IPS DF 4.7 (cell line): Measurements from ENCODE around the gene AK9.

Experiments
- DNase-seq: peaks from one replicate; pipeline ENCODE4 v3.0.0-alpha.2; 2013; ENCODE audit warnings: low spot score; ENCODE audit errors: extremely low read depth

Gene AK9

DNA sequence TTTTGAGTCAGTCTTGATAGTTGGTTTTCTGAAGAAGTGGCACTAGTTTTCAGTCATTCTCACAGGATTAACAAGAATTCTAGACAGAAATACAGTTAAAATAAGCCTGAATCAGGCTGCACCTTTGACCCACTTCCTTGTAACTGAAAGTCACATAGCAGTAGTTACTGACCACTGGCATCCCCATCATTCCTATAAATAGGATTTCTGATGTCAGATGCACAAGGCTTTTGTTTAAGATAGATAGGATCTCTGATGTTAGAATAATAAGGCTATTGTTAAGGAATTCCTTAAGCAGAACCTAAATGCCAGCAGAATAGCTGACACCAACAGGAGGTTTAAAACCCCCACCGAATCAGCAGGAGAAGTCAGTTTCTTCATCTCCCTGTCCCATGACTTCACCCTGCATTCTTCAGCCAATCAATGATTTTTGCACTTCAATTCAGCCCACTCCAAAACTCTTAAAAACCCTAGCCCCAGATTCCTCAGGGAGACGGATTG lies 177.4 kb downstream of the AK9 start:
- DNase-seq = no peak

- DNase-seq = no peak
Measured at GRCh38 chr6:109512271-109512817, 178.7 kb downstream of the AK9 start.

- no peak for DNase-seq
Measured at GRCh38 chr6:109511832-109512231, 179.2 kb downstream of the AK9 start.

- no peak for DNase-seq
Measured at GRCh38 chr6:109510358-109510757, 180.6 kb downstream of the AK9 start.

GRCh38 chr6:109508166-109508860 lies 182.7 kb downstream of the AK9 start:
- no peak for DNase-seq

DNA sequence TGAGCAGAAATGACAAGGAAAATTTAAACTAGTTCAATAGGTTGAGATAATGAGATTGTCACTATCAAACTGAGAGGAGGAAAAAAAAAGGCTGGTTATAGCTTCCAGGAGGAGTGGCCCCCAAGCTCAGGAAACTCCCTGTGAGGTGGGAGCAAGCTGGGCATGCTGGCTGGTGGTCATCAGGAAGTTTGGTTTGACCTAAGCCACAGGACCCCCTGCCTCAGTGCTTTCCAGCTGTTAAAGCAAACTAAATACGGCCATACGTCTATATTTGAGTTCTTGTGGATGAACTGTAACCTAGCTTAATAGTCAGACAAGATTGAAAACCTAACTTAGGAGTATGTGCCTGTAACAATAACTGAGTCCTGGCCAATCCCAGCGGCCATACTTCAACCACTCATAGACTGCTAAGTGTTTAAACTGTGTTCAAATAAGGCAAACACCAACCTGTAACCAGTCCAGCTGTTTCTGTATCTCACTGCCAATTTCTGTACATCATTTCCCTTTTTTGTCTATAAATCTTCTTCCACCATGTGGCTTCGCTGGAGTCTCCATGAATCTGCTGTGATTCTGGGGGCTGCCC lies 183.4 kb downstream of the AK9 start:
- DNase-seq = no peak

DNA sequence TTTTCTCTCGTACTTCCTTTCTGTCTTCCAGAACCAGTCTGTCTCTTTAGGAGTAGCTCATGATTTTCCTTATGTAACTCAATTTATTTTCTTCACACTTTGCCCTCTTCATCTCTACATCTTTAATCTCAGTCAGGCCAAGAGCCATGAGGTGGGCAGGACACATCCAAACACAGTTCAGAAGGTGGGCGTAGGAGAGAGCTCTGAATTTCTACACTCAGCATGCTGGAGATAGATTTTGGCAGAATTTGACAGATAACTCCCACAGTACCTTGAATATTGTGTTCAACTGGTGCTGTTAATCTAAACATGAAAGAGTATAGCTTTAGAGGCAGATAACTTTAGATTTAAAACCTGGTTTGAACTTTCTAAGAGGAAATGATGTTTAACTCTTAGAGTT lies 184.2 kb downstream of the AK9 start:
- DNase-seq = no peak

- no peak for DNase-seq
Measured at GRCh38 chr6:109506314-109506713, 184.7 kb downstream of the AK9 start.

DNA sequence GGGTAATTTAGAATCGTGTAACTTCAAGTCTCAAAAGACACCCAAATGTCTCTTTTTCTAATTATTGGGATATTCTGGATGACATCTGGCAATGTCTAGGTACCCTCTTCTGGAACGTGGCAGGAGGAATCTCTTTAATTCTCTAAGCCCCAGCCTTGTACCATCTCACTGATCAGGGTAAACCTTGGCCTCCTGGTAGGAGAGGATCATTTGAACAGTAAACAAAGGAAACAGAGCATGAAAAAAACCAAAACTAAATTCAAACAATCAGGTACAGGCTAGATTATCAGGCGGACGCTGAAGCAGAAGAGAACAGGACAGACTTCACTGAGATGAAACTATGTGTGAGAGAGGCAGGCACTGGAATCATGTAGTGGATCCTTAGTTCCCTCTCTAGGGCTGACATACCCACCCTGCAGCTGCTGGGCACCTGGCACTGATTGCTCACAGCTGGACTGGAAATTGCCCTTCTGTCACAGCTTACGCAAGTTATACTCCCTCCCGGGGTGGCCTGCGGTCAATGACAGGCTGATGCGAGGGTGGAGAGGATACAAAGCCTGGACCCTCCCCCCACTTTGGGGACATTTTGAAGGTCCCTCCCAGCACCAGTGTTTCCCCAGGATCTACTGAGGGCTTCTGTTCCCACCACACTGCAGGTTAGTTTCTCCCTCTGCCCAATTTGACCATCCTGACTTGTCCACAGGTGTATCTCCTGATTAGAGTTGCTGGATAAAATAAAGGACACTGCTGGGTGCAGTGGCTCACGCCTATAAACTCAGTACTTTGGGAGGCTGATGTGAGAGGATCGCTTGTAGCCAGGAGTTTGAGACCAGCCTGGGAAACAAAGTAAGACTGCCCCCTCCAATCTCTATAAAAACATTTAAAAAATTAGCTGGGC lies 187.4 kb downstream of the AK9 start:
- DNase-seq = no peak

DNA sequence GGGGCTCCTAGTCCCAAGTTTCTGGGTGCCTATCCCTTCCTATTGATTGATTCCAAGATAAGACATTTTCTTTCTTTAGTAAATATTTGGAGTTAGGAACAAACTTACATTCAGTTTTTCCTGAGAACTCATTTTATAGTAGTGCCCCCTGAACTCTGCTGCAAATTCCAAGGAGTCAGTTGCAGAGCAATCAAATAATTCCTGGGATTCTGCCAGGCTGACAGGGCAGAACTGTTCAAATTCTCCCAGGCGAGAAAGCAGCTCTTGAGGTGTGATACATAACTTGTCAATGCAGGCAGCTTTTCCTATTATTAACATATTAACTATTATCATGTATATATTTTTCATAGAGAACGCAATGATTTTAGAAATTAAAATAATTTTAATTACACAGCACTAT lies 192.1 kb downstream of the AK9 start:
- no peak for DNase-seq

DNA sequence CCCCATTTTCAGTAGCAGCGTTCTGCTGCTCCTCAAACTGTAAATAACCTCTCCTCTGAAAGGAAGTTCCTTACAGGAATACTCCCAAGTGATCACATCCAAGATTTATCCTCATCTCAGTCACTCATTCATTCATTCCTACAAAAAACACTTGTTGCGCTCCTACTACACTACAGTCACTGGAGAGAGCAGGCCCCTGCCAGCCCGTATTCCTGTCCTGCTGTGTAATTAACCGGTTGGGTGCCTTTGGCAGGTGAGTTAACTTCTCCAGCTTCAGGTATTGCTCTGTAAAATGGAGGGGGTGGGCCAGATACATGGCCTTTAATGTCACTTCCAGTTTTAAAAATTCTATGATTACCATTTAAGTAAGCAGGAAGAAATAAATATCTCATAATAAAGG lies 192.9 kb downstream of the AK9 start:
- DNase-seq = no peak

DNA sequence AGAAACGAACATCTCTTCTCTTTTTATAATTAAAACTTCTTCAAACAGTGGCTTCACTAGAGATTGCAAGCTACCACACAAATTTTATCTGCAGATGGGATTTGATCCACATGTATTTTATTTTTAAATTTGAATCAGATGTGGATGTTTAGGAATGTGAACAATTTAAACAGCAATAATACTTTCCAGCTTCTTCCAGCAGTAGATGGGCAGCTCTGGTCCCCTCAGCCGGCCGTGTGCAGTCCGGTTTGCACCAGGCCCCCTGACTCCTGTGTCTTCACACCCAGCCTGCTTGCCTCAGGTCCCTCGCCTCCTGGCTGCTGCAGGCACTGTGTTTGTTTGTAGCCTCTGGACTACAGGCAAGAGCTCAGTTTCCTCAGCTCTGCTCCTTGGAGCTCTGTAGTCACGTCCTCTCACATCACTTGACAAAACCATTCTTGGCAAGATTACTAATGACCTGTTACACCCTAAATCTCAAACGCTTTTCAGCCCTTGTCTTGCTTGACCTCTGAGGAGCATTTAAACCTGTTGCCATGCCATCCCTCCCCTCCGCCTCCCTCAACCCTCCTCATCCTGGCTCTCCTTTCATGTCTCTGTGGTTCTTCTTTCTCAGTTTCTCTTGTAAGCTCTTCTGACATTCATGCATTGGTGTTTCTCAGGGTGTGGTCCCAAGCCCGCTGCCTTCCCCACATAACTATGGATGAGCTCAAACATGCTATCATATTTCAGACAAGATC lies 194.8 kb downstream of the AK9 start:
- DNase-seq = no peak

GRCh38 chr6:109493865-109494264 lies 197.1 kb downstream of the AK9 start:
- DNase-seq = no peak

GRCh38 chr6:109491207-109491938 lies 199.6 kb downstream of the AK9 start:
- DNase-seq = no peak

GRCh38 chr6:109490713-109491112 lies 200.3 kb downstream of the AK9 start:
- DNase-seq = no peak

GRCh38 chr6:109488001-109488400 lies 203.0 kb downstream of the AK9 start:
- DNase-seq = no peak

DNA sequence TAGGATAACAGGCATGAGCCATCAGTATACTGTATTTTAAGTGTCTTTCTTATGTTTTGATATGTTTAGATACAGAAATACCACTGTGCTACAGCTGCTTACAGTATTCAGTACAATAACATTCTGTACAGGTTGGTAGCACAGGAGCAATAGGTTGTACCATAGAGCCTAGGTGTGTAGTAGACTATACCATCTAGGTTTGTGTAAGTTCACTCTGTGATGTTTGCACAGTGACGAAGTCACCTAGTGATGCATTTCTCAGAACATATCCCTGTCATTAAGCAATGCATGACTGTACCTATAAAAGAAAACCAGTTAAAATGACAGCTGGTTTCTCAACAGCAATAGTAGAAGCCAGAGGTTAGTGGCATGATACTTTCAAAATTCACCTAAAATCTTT lies 204.9 kb downstream of the AK9 start:
- no peak for DNase-seq

DNA sequence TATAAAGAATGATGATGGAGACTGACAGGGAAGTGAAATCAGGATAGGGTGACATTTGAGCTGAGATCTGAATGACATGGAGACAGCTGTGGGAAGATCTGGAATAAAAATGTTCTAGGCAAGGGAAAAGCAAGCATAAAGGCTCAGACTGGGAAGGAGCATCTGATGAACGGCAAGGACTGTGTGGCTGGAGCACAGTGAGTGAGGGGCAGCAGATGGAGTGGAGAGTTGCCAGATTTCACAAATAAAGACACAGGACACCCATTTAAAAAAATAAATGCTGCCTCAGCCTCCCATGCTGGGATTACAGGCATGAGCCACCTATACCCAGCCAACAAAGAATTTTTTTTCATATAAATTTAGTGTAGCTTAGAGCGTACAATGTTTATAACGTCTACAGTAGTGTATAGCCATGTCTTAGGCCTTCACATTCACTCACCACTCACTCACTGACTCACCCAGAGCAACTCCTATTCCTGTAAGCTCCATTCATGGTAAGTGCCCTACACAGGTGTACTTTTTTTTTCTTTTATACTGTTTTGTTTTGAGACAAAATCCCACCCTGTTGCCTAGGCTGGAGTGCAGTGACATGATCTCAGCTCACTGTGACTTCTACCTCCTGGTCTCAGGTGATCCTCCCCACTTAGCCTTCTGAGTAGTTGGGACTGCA lies 205.6 kb downstream of the AK9 start:
- no peak for DNase-seq

GRCh38 chr6:109484122-109484521 lies 206.9 kb downstream of the AK9 start:
- DNase-seq = no peak

GRCh38 chr6:109483735-109484057 lies 207.3 kb downstream of the AK9 start:
- DNase-seq = no peak
